SIG-M5 treated with dmso at 0.1 percent for 504 hours (cell line): ENCODE measurements around the gene OVCH1.
"Not testable (repeated sequence)": the region's sequence is repeated elsewhere in the genome, so short reads cannot be mapped to it uniquely, and the experiment has no call there.

Experiments used
- DNase-seq: peaks from one replicate; lab custom pipeline; 2025; ENCODE audit not compliant: unreplicated experiment; lab: John Stamatoyannopoulos, UW

Gene OVCH1

GRCh38 chr12:29499235-29499634 is 1.7 kb upstream of the OVCH1 start:
- no peak for DNase-seq

GRCh38 chr12:29492891-29493290 is 4.6 kb downstream of the OVCH1 start:
- DNase-seq, result peak; percentile 91

GRCh38 chr12:29486972-29487371 is 10.5 kb downstream of the OVCH1 start:
- DNase-seq, result no peak

- peak; percentile 70 for DNase-seq
Observed at GRCh38 chr12:29463198-29463597, 34.3 kb downstream of the OVCH1 start.

- no peak for DNase-seq
Observed at GRCh38 chr12:29460082-29460481, 37.4 kb downstream of the OVCH1 start.

- no peak for DNase-seq
Observed at GRCh38 chr12:29455087-29455486, 42.4 kb downstream of the OVCH1 start.

GRCh38 chr12:29451888-29452287 is 45.6 kb downstream of the OVCH1 start:
- DNase-seq, result no peak

- no peak for DNase-seq
Observed at GRCh38 chr12:29448157-29448556, 49.3 kb downstream of the OVCH1 start.

GRCh38 chr12:29447285-29447975 is 50.1 kb downstream of the OVCH1 start:
- DNase-seq, result no peak

- DNase-seq, result no peak
Observed at GRCh38 chr12:29439506-29439905, 58.0 kb downstream of the OVCH1 start.

GRCh38 chr12:29438752-29439408 is 58.6 kb downstream of the OVCH1 start:
- DNase-seq, result no peak

- no peak for DNase-seq
Observed at GRCh38 chr12:29437575-29437974, 59.9 kb downstream of the OVCH1 start.

- DNase-seq, result not testable (repeated sequence)
Observed at GRCh38 chr12:29436815-29437214, 60.7 kb downstream of the OVCH1 start.

GRCh38 chr12:29431513-29431912 is 66.0 kb downstream of the OVCH1 start:
- no peak for DNase-seq

GRCh38 chr12:29430716-29431044 is 66.8 kb downstream of the OVCH1 start:
- DNase-seq, result no peak

- DNase-seq, result no peak
Observed at GRCh38 chr12:29429999-29430715, 67.3 kb downstream of the OVCH1 start.

GRCh38 chr12:29428633-29429032 is 68.9 kb downstream of the OVCH1 start:
- peak; percentile 90 for DNase-seq

- peak; percentile 94 for DNase-seq
Observed at GRCh38 chr12:29427964-29428363, 69.5 kb downstream of the OVCH1 start.

GRCh38 chr12:29426498-29426897 is 71.0 kb downstream of the OVCH1 start:
- DNase-seq, result no peak

GRCh38 chr12:29425722-29426121 is 71.8 kb downstream of the OVCH1 start:
- no peak for DNase-seq

GRCh38 chr12:29416748-29417147 is 80.7 kb downstream of the OVCH1 start:
- no peak for DNase-seq

- no peak for DNase-seq
Observed at GRCh38 chr12:29415111-29415510, 82.4 kb downstream of the OVCH1 start.
